Thyroid gland (tissue), 4 donors: ENCODE results near the gene NR2C1.

Source experiments
- POLR2A ChIP-seq, 2 donors: fragments of 450-650 bp; IDR thresholded peaks; one replicate each; pipeline ENCODE4 v1.6.1; 2017; ENCODE audit warnings: antibody characterized with exemption in 2 of 2, mild to moderate bottlenecking in 2 of 2, moderate library complexity in 1 of 2
- TF ChIP-seq, protein P1 (sequence below), 6 experiments: fragments of 200-600 bp in 3 of 6; fragments of 450-650 bp in 3 of 6; sonication (generic) in 3 of 6; IDR thresholded peaks; one replicate each; pipeline ENCODE4 v1.5.1; 2016 to 2019; ENCODE audit warnings: antibody characterized with exemption in 6 of 6, mild to moderate bottlenecking in 2 of 6, inconsistent platforms in 1 of 6, moderate library complexity in 1 of 6

DNA sequence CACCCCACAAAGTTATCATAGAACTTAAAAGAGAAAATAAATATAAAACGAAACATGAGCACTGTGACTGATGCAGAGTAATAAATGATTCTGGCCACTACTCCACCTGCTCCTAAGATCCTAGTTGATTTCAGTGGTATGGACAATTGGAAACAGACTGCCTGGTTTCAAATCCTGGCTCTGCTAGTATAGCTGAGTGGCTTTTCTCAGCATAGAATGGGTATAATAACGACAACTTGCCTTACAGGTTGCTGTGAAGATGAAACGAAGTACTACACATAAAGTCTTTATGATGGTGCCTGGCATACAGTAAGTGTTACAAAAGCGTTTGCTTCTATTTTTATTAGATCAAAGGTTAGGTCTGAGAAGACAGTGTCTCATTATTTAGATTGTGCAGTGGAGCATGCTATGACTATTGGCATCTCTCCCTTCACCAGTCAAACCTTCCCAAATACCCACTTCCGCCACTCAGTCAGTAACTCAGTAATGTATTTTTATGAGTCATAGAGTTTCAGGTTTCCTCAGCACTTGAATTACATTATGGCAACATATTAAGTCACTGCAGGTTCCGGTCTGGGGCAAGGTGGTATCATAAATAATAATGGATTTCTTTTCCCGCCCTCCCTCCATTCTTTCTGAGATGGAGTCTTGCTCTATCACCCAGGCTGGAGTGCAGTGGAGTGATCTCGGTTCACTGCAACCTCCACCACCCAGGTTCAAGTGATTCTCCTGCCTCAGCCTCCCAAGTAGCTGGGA, 29.7 kb upstream of the NR2C1 start:
- TF ChIP-seq POLR2A (IDR thresholded peaks at IDR 0.05), result no peak
- TF ChIP-seq, protein P1, sequence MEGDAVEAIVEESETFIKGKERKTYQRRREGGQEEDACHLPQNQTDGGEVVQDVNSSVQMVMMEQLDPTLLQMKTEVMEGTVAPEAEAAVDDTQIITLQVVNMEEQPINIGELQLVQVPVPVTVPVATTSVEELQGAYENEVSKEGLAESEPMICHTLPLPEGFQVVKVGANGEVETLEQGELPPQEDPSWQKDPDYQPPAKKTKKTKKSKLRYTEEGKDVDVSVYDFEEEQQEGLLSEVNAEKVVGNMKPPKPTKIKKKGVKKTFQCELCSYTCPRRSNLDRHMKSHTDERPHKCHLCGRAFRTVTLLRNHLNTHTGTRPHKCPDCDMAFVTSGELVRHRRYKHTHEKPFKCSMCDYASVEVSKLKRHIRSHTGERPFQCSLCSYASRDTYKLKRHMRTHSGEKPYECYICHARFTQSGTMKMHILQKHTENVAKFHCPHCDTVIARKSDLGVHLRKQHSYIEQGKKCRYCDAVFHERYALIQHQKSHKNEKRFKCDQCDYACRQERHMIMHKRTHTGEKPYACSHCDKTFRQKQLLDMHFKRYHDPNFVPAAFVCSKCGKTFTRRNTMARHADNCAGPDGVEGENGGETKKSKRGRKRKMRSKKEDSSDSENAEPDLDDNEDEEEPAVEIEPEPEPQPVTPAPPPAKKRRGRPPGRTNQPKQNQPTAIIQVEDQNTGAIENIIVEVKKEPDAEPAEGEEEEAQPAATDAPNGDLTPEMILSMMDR (IDR thresholded peaks at IDR 0.05), result no peak
